Pulmonary artery endothelial cell (primary cell): Measurements from ENCODE around the gene RAPGEF3. TPM values are rescaled to one million over a fixed set of nuclear protein-coding genes. Genes with fewer than 3 reads are reported as not detected.

Source experiments
- DNase-seq: peaks from one replicate; pipeline ENCODE4 v3.0.0-alpha.2; 2011; ENCODE audit warnings: low read depth, low spot score
- total RNA-seq: library from RNA; depleted of rRNA; stranded (reverse); fragments of >200 nt; gene quantifications from 2 replicates; pipeline ENCODE4 v1.2.3, GENCODE V29; 2014

The RAPGEF3 gene
- total RNA-seq, 1 donor from 2014 or later: 17.0 TPM

- no peak for DNase-seq
Measured at GRCh38 chr12:47757840-47758583, 668 bp downstream of the RAPGEF3 start.

GRCh38 chr12:47757364-47757839, 1.3 kb downstream of the RAPGEF3 start:
- no peak for DNase-seq

GRCh38 chr12:47755655-47756562, 2.8 kb downstream of the RAPGEF3 start:
- no peak for DNase-seq

- no peak for DNase-seq
Measured at GRCh38 chr12:47754881-47755280, 3.8 kb downstream of the RAPGEF3 start.

- DNase-seq: no peak
Measured at GRCh38 chr12:47754126-47754525, 4.6 kb downstream of the RAPGEF3 start.

- DNase-seq: no peak
Measured at GRCh38 chr12:47753021-47754001, 5.4 kb downstream of the RAPGEF3 start.

GRCh38 chr12:47752552-47752951, 6.1 kb downstream of the RAPGEF3 start:
- no peak for DNase-seq

GRCh38 chr12:47752121-47752520, 6.6 kb downstream of the RAPGEF3 start:
- DNase-seq: no peak

GRCh38 chr12:47751561-47751960, 7.1 kb downstream of the RAPGEF3 start:
- no peak for DNase-seq

GRCh38 chr12:47750916-47751470, 7.7 kb downstream of the RAPGEF3 start:
- no peak for DNase-seq

GRCh38 chr12:47750229-47750798, 8.4 kb downstream of the RAPGEF3 start:
- no peak for DNase-seq

- DNase-seq: no peak
Measured at GRCh38 chr12:47748899-47749298, 9.8 kb downstream of the RAPGEF3 start.

GRCh38 chr12:47748507-47748828, 10.2 kb downstream of the RAPGEF3 start:
- no peak for DNase-seq

- DNase-seq: no peak
Measured at GRCh38 chr12:47747596-47748506, 10.8 kb downstream of the RAPGEF3 start.

- DNase-seq: no peak
Measured at GRCh38 chr12:47747126-47747525, 11.6 kb downstream of the RAPGEF3 start.

- no peak for DNase-seq
Measured at GRCh38 chr12:47746523-47746922, 12.2 kb downstream of the RAPGEF3 start.

- no peak for DNase-seq
Measured at GRCh38 chr12:47746073-47746472, 12.6 kb downstream of the RAPGEF3 start.

GRCh38 chr12:47745485-47746041, 13.1 kb downstream of the RAPGEF3 start:
- DNase-seq: no peak

- no peak for DNase-seq
Measured at GRCh38 chr12:47744778-47745436, 13.8 kb downstream of the RAPGEF3 start.
